Endothelial cell of umbilical vein (primary cell): Measurements from ENCODE around the gene FBXO30. TPM values are rescaled to one million over a fixed set of nuclear protein-coding genes. Genes with fewer than 3 reads are reported as not detected.

Experiments used
- BruUV-seq: library from RNA; stranded (reverse); fragments of 400-500 nt; replicated peaks from 2 replicates; lab custom pipeline; 2021; lab: Mats Ljungman, UMichigan
- CTCF ChIA-PET: fragments of 300-600, 350-600 bp; sonication (Branson Sonifier 250); formaldehyde crosslinking; loops from one replicate; lab custom pipeline; 2021; ENCODE audit warnings: antibody characterized with exemption, inconsistent platforms; lab: Charles Lee
- POLR2A ChIA-PET: fragments of 300-600, 350-600 bp; sonication (Branson Sonifier 250); formaldehyde crosslinking; loops from one replicate; lab custom pipeline; 2021; ENCODE audit warnings: antibody characterized with exemption, inconsistent platforms; lab: Charles Lee
- DNase-seq: peaks from one replicate; pipeline ENCODE4 v3.0.0-alpha.2; 2011; ENCODE audit warnings: low read depth, low spot score
- FAIRE-seq: peaks from 2 replicates; lab custom pipeline; 2011; peaks lifted over from hg19 to GRCh38; lab: Jason Lieb, UNC
- H2AFZ ChIP-seq: 2 replicates; pipeline ENCODE4 v1.6.0; 2012; ENCODE audit warnings: low read depth, low read length, control low read depth, inconsistent platforms
- H3K27ac ChIP-seq: 2 replicates; pipeline ENCODE4 v1.5.1; 2011; ENCODE audit warnings: low read depth, mild to moderate bottlenecking, control low read depth, low read length, moderate library complexity; ENCODE audit not compliant: insufficient read depth
- H3K27me3 ChIP-seq, 2 experiments: 2 replicates each; pipeline versions ENCODE4 v1.6.0 to v1.6.1; 2011; ENCODE audit warnings: low read length in 2 of 2, mixed read lengths in 1 of 2; ENCODE audit not compliant: control insufficient read depth in 2 of 2, insufficient read depth in 2 of 2
- H3K36me3 ChIP-seq, 2 experiments: 2 replicates in 1 of 2; 3 replicates in 1 of 2; pipeline ENCODE4 v1.5.1; 2011; ENCODE audit warnings: low read length in 2 of 2, mild to moderate bottlenecking in 1 of 2, moderate library complexity in 1 of 2; ENCODE audit not compliant: control insufficient read depth in 2 of 2, insufficient read depth in 2 of 2; ENCODE audit errors: extremely low read depth in 1 of 2
- H3K4me1 ChIP-seq: 3 replicates; pipeline ENCODE4 v1.5.1; 2011; ENCODE audit warnings: mild to moderate bottlenecking, low read length; ENCODE audit not compliant: control insufficient read depth, insufficient read depth; ENCODE audit errors: extremely low read depth
- H3K4me2 ChIP-seq: 2 replicates; pipeline ENCODE4 v1.6.1; 2011; ENCODE audit warnings: low read length, control low read depth, mixed read lengths; ENCODE audit not compliant: insufficient read depth
- H3K4me3 ChIP-seq, 3 experiments: fragments of 200-600 bp in 1 of 3; sonication (generic), shearing (Covaris generic) in 1 of 3; replicated peaks in 1 of 3; 2 replicates each; pipeline ENCODE4 v1.5.1; 2011 to 2016; ENCODE audit warnings: control low read depth in 3 of 3, low read length in 3 of 3, mild to moderate bottlenecking in 2 of 3, inconsistent platforms in 1 of 3, low read depth in 1 of 3, moderate library complexity in 1 of 3; ENCODE audit not compliant: insufficient read depth in 1 of 3
- H3K79me2 ChIP-seq: 2 replicates; pipeline ENCODE4 v1.6.0; 2012; ENCODE audit warnings: low read length, inconsistent platforms; ENCODE audit not compliant: control insufficient read depth, insufficient read depth
- H3K9ac ChIP-seq: replicated peaks from 2 replicates; pipeline ENCODE3; 2011; ENCODE audit warnings: low read length, control low read depth; ENCODE audit not compliant: insufficient read depth; ENCODE audit errors: extremely low read depth
- H3K9me1 ChIP-seq: replicated peaks from 3 replicates; pipeline ENCODE4 v1.6.0; 2011; ENCODE audit warnings: mild to moderate bottlenecking, low read length; ENCODE audit not compliant: control insufficient read depth, insufficient read depth; ENCODE audit errors: extremely low read depth
- H3K9me3 ChIP-seq: replicated peaks from 2 replicates; pipeline ENCODE4 v1.5.1; 2012; ENCODE audit warnings: low read length, inconsistent platforms; ENCODE audit not compliant: control insufficient read depth, insufficient read depth
- H4K20me1 ChIP-seq: replicated peaks from 2 replicates; pipeline ENCODE3; 2011; ENCODE audit warnings: mild to moderate bottlenecking, low read length; ENCODE audit not compliant: control insufficient read depth, insufficient read depth; ENCODE audit errors: extremely low read depth
- EZH2 ChIP-seq: IDR thresholded peaks from 2 replicates; pipeline ENCODE4 v1.6.1; 2012; ENCODE audit warnings: borderline replicate concordance, low read depth, mild to moderate bottlenecking, moderate library complexity, low read length, inconsistent platforms; ENCODE audit not compliant: severe bottlenecking
- FOS ChIP-seq: IDR thresholded peaks from 2 replicates; pipeline ENCODE4 v1.6.1; 2011; ENCODE audit warnings: mild to moderate bottlenecking, low read length, moderate library complexity, borderline replicate concordance; ENCODE audit not compliant: insufficient read depth
- GATA2 ChIP-seq: IDR thresholded peaks from 2 replicates; pipeline ENCODE4 v1.7.0; 2011; ENCODE audit warnings: low read depth, mild to moderate bottlenecking, moderate library complexity, mixed read lengths, low read length; ENCODE audit not compliant: insufficient read length, insufficient read depth
- JUN ChIP-seq: IDR thresholded peaks from 2 replicates; pipeline ENCODE4 v1.6.1; 2011; ENCODE audit warnings: borderline replicate concordance, low read depth; ENCODE audit not compliant: insufficient read length, insufficient read depth
- MAX ChIP-seq: IDR thresholded peaks from 2 replicates; pipeline ENCODE4 v1.6.1; 2011; ENCODE audit not compliant: insufficient read depth, insufficient read length
- MYC ChIP-seq: IDR thresholded peaks from one replicate; pipeline ENCODE4 v1.6.1; 2011; ENCODE audit warnings: mild to moderate bottlenecking, low read depth, low read length
- POLR2A ChIP-seq: IDR thresholded peaks from 2 replicates; pipeline ENCODE4 v1.6.1; 2012; ENCODE audit warnings: low read depth, mild to moderate bottlenecking, control low read depth, low read length
- POLR2AphosphoS5 ChIP-seq: IDR thresholded peaks from 2 replicates; pipeline ENCODE4 v1.6.1; 2012; ENCODE audit warnings: low read depth, mild to moderate bottlenecking, control low read depth, low read length, moderate library complexity; ENCODE audit not compliant: insufficient read depth
- dilution Hi-C: fragments of 300-500 bp; cut with MboI; formaldehyde crosslinking; loops from one replicate; pipeline ENCODE4 v1.15.0; 2019; ENCODE audit warnings: low sequenced_read_pairs; ENCODE audit not compliant: extremely low pct_ligation_motif_present
- intact Hi-C: fragments of 100-400 bp; cut with micrococcal nuclease; formaldehyde crosslinking; loops from one replicate; pipeline ENCODE4 v1.10.0; 2022
- polyA plus RNA-seq, 4 experiments: library from polyadenylated mRNA; depleted of rRNA in 3 of 4; stranded (reverse) in 3 of 4; unstranded in 1 of 4; fragments of >200 nt; gene quantifications; 2 replicates each; pipeline versions ENCODE4 v1.2.1 to v1.2.3, GENCODE V29; 2011 to 2012; ENCODE audit warnings: missing spikeins in 1 of 4
- total RNA-seq: library from RNA; stranded (reverse); gene quantifications from 2 replicates; pipeline ENCODE4 v1.2.3, GENCODE V29; 2021
- TF ChIP-seq, protein P1 (sequence below), 2 donors: IDR thresholded peaks; 1 replicate in 1 of 2; 2 replicates in 1 of 2; pipeline ENCODE4 v1.5.1; 2011; ENCODE audit warnings: low read length in 2 of 2, mild to moderate bottlenecking in 2 of 2, moderate library complexity in 2 of 2, control low read depth in 1 of 2, inconsistent platforms in 1 of 2, low read depth in 1 of 2; ENCODE audit not compliant: insufficient read depth in 1 of 2; ENCODE audit errors: extremely low read depth in 1 of 2

The FBXO30 gene
- total and polyA plus RNA-seq, 2 donors (not counting 3 experiments of a cell fraction or from before 2014, with no cell fraction given): 3.3 to 11.1 TPM

GRCh38 chr6:145839653-145840052, 25.1 kb upstream of the FBXO30 start:
- intact Hi-C loops: no loop called here
- no peak overlapping the region for H3K4me2 ChIP-seq
- no peak for FAIRE-seq
- BruUV-seq: no TSS peak
- no peak overlapping the region for H3K27ac ChIP-seq
- H4K20me1 ChIP-seq: no peaks in the 10 kb centered on the region
- ChIA-PET POLR2A (no interaction called here), CTCF (no interaction called here)
- no peaks in the 10 kb centered on the region for H3K4me1 ChIP-seq
- no peaks in the 10 kb centered on the region for H3K9me3 ChIP-seq
- no peaks in the 10 kb centered on the region for H3K36me3 ChIP-seq
- H3K9ac ChIP-seq: no peak overlapping the region
- H2AFZ ChIP-seq: no peak overlapping the region
- no peak for DNase-seq
- dilution Hi-C loops: no loop called here
- no peaks in the 10 kb centered on the region for H3K27me3 ChIP-seq
- H3K9me1 ChIP-seq: no peaks in the 10 kb centered on the region
- TF ChIP-seq POLR2A: no peak
- no peaks in the 10 kb centered on the region for H3K79me2 ChIP-seq
- H3K4me3 ChIP-seq: no peak overlapping the region

DNA sequence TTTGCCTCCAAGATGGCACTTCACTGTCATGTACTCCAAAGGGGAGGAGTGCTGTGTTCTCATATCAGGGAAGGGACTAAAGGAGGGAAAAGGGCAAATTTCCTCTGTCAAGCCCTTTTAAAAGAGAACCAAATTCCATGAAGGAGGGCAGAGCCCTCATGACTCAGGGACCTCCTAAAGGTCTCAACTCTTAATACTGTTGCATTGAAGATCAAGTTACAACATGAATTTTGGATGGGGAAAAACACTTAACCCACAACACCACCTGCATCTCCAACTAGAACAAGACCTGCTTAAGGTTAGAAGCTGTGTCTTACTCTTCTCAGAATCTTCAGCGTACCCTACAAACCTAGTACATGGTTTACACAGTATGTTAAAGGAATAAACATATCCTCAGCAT, 23.7 kb upstream of the FBXO30 start:
- no peaks in the 10 kb centered on the region for H3K27me3 ChIP-seq
- H3K4me3 ChIP-seq: no peak overlapping the region
- H3K9me1 ChIP-seq: no peaks in the 10 kb centered on the region
- CTCF ChIA-PET: no interaction called here
- H2AFZ ChIP-seq: no peak overlapping the region
- no peak overlapping the region for H3K27ac ChIP-seq
- no TSS peak for BruUV-seq
- POLR2A ChIA-PET: no interaction called here
- H3K9ac ChIP-seq: no peak overlapping the region
- H3K4me1 ChIP-seq: no peaks in the 10 kb centered on the region
- TF ChIP-seq MYC (no peak), GATA2 (no peak), JUN (no peak), POLR2AphosphoS5 (no peak), POLR2A (no peak), EZH2 (no peak), FOS (no peak), MAX (no peak)
- TF ChIP-seq, protein P1, sequence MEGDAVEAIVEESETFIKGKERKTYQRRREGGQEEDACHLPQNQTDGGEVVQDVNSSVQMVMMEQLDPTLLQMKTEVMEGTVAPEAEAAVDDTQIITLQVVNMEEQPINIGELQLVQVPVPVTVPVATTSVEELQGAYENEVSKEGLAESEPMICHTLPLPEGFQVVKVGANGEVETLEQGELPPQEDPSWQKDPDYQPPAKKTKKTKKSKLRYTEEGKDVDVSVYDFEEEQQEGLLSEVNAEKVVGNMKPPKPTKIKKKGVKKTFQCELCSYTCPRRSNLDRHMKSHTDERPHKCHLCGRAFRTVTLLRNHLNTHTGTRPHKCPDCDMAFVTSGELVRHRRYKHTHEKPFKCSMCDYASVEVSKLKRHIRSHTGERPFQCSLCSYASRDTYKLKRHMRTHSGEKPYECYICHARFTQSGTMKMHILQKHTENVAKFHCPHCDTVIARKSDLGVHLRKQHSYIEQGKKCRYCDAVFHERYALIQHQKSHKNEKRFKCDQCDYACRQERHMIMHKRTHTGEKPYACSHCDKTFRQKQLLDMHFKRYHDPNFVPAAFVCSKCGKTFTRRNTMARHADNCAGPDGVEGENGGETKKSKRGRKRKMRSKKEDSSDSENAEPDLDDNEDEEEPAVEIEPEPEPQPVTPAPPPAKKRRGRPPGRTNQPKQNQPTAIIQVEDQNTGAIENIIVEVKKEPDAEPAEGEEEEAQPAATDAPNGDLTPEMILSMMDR (IDR thresholded peaks at IDR 0.05; ENCODE audit: extremely low read depth in 1 of 2, insufficient read depth in 1 of 2, low read depth in 1 of 2, low read length in 2 of 2): no peak
- H3K9me3 ChIP-seq: no peaks in the 10 kb centered on the region
- H3K36me3 ChIP-seq: no peaks in the 10 kb centered on the region
- H3K79me2 ChIP-seq: no peaks in the 10 kb centered on the region
- dilution Hi-C loops: no loop called here
- no peak overlapping the region for H3K4me2 ChIP-seq
- no peak for FAIRE-seq
- no peak for DNase-seq
- H4K20me1 ChIP-seq: no peaks in the 10 kb centered on the region
- intact Hi-C loops: no loop called here
